Endometrium (tissue), 2 donors: ENCODE results near the gene FAM222A.

ENCODE experiments used
- FAIRE-seq: peaks from 2 replicates; lab custom pipeline; 2012; peaks lifted over from hg19 to GRCh38; lab: Jason Lieb, UNC
- donor health status: control.
- donor health status: control.

Gene FAM222A

DNA sequence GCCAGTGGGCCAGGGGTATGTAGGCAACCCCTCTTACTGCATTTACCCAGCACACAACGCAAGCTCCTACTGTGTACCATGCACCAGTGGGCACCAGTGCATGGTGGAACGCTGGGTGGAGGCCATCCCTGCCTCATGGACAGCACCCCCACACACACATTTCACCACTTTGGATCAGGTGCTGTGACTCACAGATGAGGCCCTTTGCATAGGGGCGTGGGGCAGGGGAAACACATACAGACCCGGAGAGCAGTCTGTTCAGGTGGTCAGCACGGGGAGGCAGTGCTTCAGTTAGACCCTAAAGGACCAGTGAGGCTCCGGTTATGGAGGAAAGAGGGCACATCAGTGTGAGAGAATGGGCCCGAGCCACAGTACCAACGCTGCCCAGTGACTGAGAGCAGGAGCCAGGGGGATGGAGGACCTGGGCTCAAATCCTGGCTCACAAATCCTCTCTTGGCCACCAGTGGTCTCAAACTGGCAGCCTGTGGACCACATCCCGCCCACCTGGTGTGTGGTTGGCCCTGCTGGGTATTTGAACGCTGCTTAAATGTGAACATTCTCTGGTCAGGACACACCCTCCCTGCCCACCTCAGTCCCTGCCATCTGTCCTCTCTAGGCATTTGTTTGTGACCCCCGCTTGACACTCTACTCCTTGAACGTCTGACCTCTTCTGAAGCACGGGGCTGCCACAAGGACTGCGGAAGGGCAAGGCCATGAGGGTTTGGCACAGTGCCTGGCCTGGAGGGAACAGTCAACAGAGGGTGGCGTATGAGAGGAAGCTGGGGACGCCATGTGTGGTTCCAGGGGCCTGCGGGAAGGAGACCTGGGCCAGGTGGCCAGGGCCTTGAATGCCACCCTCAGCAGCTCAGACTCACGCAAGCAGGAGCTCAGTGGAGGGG lies 46.7 kb downstream of the FAM222A start:
- FAIRE-seq = no peak

DNA sequence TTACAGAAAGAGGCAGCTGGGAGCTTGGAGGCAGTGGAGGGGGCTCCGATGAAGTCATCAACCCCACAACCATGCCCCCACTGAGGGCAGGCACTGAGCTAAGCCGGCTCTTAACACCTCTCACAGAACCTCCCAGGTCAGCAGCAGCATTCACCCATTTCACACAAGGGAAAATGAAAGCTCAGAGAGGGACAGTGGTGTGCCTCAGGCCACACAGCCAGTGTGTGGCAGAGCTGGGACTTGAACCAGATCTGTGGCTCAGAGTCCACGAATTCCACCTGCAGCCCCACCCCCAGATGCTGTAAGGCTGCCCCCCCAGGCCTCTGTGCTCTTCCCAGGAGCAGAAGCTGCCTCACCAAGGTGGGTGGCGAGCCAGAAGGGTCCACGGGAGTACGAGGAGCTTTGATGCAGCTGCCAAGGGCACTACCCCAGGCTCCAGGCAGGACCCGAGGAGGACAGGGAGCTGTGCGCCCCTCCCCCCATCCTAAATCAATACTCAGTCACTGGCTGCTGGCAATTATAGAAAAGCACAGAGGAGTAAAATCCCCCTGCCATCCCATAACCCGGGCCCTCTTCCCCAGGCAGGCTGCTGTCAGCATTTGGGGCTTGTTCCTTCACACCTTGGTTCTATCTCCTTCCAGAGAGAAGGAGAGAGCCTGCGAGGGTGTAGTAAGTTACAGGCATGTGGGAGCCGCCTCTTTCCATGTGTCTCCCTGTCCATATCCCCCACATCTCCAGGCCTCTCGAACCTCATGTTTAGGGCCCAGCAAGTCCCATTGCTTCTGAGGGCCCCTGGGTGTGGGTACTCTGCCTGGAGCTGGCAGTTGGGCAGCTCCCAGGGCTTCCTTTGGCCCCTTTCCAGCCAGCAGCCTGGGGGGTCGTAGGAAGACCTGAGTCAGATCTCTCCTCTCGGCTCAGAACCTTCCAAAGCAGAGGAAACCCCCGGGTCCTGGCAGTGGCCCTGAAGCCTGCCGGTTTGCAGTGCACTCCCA lies 47.6 kb downstream of the FAM222A start:
- FAIRE-seq = no peak

DNA sequence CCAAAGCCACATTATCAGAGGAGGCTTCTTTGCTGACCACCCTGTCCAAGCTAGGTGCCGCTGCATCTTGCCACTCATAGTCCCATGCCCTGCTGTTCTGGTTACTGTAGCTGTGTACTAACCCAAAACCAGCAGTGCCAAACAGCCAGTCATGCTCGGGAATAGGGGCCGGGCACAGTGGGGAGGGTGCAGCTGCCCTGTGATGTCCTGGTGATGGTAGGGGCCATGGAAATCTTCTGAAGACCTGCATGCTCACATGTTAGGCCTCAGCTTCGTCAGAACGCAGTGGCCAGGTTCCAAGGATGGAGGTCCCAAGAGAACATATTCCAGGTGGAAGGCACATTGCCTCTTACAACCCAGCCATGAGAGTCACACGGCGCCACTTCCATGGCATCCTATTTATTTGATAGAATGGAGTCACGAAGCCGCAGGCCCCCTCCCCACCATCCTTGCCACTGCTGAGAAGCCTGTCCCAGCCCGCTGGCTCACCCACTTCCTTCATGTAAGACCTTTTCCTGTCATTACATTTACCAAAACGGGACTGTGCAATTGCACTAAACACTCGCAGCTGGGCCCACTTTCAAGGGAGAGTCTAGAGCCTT lies 48.5 kb downstream of the FAM222A start:
- FAIRE-seq = no peak

DNA sequence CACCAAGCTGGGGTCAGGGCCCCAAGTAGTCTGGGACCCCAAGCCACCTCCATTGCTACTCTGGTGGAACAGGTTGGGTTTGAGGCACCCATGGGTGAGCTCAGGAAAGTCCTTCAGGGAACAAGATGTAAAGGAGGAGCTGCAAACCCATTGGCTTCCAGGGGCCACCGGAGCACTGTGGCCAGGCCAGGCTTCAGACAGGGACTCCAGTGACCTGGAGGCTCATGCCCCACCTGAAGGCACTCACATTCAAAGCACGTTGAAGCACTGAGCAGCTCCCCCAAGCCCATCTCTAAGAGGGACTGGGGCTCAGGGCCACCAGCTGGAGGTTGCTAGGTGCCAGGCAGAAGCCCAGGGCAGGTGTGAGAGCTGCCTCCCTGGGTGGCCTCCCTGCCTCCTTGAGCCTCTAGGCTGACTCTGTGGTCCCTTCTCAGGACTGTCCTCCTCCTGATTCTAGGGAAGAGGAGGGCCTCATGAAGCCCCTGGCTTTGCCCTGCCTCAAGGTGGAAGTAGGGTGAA lies 49.1 kb downstream of the FAM222A start:
- FAIRE-seq = no peak

DNA sequence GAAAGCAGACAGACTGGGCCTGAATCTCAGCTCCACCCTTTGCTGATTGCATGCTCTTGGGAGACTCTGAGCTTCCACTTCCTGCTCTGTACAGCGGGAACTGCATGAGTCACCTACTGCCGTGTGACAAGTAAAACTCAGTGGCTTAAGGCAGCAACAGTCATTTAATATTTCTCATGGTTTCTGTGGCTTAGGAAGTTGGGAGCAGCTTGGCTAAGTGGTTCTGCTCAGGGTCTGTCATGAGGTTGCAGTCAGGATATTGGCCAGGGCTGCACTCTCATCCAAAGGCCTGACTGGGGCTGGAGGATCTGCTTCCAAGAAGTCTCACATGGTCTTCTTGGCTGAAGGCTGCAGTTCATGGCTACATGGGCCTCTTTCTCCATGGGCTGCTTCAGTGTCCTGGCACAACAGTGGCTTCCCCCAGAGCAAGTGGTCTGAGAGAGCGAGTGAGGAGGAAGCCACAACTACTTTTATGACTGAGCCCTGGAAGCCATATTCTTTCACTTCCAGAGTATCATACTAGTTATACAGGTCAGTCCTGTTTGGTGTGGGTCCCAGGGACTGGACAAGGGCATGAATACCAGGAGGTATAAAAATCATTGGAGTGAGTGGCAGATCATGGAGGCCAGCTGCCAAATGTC lies 49.7 kb downstream of the FAM222A start:
- no peak for FAIRE-seq

DNA sequence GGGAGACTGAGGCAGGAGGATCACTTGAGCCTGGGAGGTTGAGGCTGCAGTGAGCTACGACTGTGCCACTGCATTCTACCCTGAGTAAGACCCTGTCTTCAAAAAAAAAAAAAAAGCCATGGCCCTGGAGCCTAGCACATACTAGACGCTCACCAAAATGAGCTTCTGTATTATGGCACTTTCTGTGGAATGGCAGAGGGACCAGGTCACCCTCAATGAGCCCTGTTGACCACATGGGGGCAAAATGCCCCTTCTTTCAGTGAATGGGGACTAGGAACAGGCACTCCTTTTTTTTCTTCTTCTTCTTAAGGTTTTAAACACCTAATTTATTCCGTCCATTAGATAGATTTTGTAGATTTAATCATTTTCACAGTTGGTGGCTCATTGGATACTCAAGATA lies 50.5 kb downstream of the FAM222A start:
- FAIRE-seq = no peak

DNA sequence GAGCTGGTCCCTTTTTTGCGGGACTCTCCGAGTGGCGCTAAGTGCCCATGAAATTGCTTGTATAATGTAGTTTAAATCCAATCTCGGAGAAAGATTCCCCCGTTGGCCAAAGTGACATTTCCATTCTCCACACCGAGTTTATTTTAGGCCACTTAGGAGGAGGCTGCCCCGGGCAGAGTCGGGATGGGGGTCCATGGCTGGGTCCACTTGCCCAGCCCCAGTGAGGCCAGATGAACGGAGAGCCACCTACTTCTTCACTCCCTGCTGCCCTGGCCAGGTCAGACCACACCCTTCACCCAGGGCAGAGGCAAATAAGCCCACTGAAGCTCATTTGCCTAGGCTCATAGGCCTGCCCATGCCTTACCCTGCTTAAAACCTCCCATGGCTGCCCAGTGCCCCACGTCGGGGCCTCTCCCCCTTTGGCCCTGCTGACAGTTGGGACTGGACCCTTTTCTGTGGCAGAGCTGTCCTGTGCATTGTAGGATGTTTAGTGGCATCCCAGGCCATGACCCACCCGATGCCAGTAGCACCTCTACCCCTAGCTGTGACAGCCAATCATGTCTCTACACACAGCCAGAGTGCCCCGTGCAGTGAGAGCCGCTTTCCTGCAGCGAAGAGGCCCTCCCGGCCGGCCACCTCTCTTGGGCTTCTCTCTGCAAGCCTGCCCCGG lies 51.3 kb downstream of the FAM222A start:
- FAIRE-seq = no peak

DNA sequence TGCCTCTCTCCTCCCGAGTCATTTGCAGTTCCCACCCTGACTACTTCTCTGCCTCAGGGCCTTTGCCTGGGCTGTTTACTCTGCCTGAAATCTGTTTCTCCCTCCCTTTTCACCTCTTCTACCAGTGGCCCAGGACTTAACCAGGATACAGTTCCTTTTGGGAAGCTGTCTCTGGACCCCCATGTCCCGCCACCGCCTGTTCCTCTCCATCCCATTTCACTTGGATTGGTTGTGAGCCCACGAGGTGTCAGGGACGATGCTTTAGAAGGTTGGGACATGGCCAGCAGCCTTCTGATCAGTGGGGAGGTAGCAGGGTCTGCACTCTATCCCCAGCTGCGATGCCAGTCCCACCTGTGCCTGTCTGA lies 51.8 kb downstream of the FAM222A start:
- no peak for FAIRE-seq

DNA sequence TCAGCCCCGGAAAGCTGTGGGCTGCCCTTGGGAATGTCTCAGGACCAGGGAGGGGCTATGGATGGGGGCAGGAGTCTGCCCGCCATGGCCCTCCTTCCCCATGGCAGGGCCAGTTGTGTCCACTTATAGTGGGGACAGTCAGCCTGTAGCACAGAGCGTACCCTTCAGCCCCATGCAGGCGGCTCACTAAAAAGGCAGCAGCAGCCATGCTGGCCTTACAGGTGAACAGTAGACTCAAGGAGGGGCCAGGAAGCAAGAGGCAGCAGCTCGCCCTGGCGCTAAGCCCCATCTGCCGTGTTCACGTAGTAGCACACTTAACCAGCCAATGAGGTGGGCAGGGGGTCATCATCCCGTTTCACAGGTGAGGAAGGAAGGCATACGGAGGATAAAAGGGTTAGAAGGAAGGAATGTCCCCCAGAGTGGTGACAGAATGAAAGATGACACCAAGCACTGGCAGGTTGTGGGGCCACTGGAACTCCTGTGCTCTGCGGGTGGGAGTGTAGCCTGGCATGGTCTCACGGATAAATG lies 52.7 kb downstream of the FAM222A start:
- FAIRE-seq = no peak

DNA sequence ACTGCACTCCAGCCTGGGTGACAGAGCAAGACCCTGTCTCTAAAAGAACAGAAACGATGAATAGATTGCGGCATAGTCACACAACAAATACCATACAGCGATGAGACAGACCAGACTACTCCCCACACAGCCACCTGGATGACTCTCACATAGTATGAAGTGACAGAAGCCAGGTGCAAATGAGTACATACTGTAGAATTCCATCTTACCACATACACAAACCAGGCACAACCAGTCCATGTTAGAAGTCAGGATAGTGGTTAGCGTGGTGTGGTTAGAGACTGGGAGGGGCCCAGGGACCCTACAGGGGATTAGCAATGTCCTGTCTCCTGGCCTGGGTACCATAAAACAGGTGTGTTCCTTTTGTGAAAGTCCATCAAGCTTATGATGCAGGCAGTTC lies 53.8 kb downstream of the FAM222A start:
- FAIRE-seq = no peak

DNA sequence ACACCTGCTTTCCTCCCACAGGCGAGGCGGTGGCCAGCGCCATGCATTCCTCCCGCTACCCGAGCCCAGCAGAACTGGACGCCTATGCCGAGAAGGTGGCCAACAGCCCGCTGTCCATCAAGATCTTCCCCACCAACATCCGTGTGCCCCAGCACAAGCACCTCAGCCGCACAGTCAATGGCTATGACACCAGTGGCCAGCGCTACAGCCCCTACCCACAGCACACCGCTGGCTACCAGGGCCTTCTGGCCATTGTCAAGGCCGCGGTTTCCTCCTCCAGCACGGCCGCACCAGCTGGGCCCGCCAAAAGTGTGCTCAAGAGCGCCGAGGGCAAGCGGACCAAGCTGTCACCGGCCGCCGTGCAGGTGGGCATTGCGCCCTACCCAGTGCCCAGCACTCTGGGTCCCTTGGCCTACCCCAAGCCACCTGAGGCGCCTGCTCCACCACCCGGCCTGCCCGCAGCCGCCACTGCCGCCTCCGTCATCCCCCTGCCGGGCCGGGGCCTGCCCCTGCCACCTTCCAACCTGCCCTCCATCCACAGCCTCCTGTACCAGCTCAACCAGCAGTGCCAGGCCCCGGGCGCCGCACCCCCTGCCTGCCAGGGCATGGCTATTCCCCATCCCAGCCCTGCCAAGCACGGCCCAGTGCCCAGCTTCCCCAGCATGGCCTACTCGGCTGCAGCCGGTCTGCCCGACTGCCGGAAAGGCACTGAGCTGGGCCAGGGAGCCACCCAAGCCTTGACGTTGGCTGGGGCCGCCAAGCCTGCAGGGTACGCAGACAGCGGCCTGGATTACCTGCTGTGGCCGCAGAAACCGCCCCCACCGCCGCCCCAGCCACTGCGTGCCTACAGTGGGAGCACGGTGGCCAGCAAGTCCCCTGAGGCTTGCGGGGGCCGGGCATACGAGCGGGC lies 54.6 kb downstream of the FAM222A start:
- no peak for FAIRE-seq

DNA sequence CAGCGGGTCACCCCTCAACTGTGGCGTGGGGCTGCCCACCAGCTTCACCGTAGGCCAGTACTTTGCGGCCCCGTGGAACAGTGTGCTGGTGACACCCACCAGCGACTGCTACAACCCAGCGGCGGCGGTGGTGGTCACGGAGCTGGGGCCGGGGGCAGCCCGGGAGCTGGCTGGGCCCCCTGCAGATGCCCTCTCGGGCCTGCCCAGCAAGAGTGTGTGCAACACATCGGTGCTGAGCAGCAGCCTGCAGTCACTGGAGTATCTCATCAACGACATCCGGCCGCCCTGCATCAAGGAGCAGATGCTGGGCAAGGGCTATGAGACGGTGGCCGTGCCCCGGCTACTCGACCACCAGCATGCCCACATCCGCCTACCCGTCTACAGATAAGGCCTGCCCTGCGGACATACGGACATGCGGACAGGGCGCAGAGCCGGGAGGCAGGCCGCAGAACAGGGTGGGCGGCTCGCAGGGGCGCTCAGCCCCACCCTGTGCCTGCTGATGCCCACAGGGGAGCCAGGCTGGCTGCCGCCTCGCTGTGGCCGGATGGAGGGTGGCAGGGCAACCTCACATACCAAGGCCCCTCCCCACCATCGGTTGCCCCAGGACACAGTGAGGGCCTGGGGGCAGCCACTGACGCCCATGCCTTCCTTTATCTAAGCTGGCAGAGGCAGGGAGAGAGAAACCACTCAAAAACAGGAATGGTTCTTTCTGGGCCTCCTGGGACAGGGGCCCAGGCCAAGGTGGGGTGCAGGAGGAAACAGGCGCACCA lies 55.5 kb downstream of the FAM222A start:
- FAIRE-seq = no peak

DNA sequence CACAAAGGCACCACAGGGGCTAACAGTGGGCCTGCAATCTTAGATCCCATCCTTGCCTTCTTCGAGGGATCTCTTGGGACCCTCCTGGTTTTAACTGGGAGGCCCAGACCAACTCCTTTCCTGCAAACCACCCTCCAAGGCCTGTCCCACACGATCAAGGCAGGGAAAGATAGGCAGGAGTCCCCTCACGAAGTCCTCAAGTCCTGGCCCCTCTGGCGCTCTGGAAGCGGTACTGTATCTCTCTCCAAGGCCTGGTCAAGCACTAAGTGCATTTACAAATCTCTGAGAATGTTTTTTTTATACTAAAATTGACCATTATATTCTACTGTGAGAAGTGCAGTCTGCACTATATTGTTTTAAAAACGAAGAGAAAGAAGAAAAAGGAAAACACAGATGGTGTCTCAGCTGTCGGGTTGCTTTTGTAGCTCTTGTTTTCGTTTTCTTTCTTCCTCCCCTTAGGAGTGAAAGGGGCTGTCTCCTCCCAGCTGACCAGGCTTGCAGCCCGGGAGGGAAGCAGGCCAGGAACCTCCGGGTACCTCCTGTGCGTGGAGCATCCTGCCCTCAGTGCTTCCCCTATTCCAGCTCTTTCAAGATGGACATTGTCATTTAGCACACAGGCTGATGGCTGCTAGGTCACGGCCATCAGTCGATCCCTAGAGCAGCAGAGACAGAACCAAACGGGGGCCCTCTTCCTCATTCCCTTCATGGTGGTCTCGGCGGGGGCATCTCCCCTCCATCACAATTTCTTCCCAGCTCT lies 56.7 kb downstream of the FAM222A start:
- peak; percentile 74 for FAIRE-seq

DNA sequence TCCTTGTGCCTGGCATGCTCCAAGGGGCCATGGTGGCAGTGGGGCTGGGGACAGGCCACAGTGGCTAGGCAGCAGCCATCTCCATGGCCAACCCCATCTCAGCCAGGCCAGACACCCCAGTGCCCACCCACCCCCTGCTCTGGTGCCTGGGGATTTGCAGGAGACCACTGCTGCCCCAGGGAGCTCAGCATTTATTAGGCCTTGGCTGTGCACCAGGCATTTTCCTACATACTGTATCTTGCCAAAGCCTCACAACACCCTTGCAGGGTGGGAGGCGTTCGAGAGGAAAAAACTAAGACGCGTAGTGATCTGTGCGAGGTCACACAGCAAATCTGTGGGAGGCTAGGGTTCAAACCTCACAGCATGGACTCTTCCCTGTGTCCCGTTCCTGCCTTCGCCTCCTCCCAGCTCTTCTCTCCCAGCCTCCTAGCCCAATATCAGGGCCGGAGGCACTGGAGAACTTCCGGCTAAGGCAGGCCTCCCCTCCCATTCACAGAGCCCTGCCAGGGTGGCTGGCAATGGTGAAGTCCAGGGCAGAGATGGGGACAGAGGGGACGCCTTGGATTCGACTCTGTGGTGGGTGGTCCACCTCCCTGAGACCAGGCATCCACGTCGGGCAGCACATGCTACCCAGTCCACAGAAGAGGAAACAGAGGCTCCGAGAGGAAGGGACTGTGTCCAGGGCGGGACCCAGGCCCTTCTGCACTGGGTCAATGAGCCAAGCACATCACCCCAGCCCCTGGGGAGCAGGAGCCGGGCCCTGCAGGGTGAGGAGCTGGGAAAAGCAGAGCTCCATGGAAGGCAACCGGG lies 57.4 kb downstream of the FAM222A start:
- FAIRE-seq = no peak

DNA sequence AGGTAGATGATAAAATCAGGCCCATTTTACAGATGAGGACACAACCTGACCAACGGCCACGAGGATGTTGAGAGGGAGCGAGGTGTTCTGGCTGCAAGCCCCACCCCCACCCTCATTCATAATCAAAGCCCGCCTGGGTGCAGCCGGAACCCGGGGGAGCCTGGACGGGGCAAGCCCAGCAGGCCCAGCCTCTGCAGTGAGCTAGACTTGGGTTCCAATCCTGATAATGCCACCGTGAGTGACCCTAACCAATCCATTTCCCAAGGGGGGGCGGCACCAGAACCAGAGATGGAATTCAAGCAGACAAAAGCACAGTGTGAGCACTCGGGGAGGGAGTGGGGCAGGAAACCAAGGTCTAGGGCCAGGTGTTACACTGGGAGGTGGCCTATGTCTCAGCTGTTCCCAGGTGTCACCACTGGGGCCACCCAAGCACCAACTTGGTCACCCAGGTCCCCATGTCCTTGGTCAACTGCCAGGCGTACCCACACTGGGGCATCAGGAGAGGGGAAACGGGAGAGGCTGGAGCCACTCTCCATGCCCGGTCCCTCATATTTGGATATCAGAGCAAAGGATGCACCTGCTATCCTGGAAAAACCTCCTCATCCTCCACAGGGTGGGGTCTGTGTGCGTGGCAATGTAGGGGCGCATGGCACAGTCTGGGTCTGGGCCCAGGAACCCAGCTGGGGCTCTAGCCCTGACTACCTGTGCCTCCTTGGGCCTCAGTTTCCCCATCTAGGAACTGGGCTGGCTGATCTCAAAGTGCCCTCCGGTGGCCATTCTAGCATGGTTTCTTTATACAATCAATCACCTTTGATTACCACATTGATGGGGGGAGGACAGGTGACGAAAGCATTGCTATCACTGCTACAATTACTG lies 58.4 kb downstream of the FAM222A start:
- no peak for FAIRE-seq

DNA sequence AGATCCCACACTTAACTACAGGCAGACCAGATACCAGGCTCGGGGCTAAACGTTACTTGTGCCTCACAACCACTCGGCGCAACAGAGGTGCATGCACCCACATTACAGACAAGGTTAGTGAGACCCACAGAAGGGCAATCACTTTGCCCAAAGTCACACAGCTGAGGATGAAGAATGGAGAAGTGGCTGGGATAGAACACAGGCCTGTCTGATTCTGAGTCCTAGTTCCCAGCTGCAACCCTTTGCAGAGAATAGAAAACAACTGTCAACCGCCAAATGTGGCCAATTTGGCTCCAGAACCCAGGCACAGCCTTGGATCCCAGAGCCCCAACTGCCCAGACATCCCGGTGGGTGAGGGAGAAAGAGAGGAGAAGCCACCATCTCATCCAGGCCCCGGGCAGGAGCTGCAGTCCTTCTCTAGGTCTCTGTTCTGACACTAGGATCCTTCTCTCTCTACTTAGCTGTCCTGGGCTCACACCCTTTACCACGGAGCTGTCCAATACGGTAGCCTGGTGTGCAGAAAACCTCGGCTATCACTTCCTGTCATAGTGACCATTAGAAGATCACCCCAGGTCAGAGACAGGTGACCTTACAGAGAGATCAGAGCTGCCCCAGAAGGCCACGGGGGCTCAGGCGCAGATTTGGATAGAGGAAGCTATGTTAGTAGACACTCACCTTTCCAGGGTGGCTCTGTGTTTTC lies 59.1 kb downstream of the FAM222A start:
- no peak for FAIRE-seq
